Stimulated activated CD4-positive, alpha-beta T cell treated with anti-CD3 and anti-CD28 coated beads, TNF-alpha, amount 100 ng/mL, for 48 hours (primary cell): ENCODE measurements around the gene DLEC1.
"Not testable (repeated sequence)": the region's sequence is repeated elsewhere in the genome, so short reads cannot be mapped to it uniquely, and the experiment has no call there.

Source experiments
- DNase-seq, 3 donors: peaks; one replicate each; pipeline ENCODE4 v3.0.0-alpha.2; 2020; ENCODE audit warnings: low read depth in 3 of 3

DLEC1 gene

DNA sequence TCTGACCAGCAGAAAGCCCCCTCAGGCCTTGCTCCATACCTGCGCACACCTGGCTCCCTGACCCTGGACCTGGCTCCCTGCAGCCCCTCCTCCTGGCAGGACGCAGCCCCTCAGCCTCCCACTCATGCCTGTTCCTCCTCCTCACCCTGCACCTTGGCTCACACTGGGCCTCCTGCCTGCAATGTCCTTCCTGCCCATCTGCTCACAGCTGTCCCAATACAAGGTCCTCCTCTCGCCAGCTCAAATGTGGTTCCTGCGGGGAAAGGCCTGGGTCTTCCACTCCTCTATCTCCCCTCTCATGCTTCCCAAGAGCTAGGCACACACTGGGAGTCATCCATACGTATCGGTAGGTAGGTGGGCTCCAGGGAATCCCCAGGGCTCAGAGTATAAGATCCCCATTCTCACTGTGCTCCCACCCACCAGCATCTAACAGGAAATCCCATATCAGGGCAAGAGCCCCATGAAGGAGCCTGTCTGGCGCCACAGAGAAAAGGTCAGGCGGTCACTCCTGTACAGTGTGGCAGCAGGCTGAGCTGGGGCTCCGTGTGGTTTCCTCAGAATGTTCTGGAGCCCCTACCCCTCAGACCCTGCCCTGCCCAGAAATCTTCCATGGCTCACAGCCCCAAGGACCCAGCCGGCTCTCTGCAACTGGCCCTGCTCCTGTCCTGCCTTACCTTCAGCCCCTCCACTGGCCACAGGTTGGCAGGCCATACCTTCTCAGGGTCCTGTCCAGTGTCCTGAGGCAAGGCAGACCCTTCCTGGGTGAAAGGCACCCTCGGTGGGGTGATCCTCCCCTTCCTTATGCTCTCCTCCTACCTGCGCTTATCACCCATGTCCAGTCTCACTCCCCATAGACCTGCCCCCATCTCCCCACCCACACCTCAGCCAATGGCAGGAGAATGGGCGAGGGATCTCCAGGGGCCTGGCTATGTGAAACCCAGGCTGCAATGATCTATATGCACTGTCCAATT is 20.4 kb upstream of the DLEC1 start:
- DNase-seq = no peak

DNA sequence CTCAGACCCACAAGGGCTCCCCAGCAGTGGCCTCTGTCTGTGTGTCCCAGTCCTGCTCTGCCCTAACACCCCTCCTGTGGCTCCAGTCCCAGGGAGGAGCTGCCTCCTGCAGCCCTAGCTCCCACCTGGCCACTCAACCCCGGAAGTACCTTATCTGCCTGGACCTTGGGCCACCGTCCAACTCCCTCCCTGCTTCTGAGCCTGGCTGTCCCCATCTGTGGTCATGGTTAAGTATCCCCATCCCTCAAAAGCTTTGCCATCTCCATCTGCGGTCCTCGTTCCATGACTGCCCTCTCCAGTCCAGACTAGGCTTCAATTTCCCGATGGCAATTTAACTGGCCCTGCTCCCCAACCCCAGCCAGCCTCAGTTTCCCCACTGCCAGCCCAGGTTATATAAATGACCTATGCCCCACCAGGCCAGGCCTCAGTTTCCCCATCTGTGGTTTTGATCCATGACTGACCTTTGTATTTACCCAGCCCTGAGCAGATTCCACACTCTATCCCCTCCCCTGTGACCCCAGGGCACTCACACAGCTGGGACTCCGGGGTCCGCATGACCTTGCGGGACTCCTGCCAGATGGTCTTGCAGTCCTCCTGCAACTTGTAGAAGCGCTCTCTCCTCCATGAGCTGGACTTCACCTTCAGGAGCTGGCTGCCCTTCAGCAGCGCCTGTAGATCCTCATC is 19.2 kb upstream of the DLEC1 start:
- no peak for DNase-seq

DNA sequence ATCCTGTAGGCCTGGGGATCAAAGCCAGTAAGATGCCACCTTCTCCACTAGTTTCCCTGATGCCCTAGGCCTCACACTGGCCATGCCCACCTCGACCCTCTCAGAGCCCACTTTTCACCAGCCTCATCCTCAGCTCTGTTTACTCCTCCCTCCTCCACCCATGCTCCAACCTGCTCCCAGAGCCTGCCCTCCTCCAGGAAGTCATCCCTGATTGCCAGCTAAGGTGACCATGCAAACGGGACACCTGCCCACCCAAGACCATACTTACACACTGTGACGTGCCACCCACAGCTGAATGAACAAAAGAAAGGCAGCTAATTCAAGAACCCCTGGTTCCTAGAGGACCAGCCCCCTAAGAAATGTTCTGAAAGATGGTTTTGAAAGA is 18.7 kb upstream of the DLEC1 start:
- no peak for DNase-seq

GRCh38 chr3:38021196-38021595 is 17.8 kb upstream of the DLEC1 start:
- no peak for DNase-seq

DNA sequence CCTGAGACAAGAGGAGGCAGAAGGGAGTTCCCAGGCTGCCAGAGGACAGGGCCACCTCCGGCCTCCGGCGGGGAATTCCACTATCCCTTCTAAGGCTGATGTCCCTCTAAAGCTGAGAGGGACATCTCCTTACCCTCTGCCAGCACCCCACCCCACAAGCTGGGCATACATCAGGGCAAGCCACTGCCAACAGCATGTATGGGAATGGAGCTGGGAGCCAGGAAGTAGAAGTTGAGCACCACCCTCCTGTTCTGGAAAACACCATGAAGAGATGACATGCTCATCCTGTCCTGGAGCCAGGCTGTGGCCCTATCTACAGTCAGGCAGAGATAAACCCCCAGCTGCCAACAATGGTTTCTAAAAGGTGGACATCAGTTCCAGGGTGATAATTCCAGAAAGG is 16.7 kb upstream of the DLEC1 start:
- no peak for DNase-seq

DNA sequence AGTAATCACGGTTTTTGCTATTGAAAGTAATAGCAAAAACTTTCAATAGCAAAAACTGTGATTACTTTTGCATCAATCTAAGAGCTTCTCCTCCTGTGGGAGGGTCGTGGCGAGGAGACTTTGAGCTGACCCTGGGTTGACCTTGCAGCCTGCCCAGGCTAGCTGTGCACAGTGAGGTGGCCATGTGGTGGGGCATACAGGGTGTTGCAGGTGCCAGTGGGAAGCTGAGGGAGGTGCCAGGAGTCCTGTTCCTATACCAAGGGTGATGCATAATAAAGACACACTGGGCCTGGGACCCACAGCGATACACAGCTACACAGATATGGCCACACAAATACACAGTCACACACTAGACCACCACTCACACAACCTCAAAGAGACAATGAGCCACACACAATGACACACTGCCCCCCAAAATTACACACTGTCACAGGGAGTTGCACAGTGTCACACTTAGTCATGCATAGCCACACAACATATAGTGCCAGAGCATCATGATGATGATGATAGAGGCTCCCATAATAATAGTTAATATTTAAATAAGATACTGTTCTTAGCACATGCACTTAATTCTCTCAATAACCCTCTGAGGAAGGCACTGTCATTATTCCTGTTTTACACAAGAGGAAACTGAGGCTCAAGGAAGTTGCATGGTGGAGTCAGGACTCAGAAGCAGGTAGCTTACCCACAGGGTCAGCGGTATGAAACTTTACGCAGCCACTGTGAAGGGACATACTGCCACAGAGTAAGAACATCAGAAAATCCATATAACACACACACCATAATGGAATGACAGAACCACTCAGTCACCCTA is 15.9 kb upstream of the DLEC1 start:
- no peak for DNase-seq

DNA sequence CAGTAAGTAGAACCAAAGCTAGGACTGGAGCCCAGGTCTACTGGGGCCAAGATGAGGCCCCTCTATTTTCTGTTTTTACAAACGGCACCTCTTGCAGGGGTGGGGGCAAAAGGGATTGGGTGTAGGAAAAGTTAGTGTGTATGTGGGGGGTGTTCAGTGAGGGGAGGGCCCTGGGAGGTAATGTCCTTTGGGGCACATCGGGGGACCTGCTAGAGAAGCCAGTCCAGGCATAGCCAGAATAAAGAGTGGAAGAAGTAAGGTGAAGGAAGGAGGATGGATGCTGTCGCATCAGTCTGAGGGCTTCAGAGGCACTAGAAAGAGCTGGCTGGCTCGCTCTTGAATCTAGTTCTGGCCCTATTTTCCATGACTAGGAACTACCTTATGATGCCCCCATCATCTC is 12.2 kb upstream of the DLEC1 start:
- no peak for DNase-seq

GRCh38 chr3:38027466-38028465 is 11.2 kb upstream of the DLEC1 start:
- no peak for DNase-seq

DNA sequence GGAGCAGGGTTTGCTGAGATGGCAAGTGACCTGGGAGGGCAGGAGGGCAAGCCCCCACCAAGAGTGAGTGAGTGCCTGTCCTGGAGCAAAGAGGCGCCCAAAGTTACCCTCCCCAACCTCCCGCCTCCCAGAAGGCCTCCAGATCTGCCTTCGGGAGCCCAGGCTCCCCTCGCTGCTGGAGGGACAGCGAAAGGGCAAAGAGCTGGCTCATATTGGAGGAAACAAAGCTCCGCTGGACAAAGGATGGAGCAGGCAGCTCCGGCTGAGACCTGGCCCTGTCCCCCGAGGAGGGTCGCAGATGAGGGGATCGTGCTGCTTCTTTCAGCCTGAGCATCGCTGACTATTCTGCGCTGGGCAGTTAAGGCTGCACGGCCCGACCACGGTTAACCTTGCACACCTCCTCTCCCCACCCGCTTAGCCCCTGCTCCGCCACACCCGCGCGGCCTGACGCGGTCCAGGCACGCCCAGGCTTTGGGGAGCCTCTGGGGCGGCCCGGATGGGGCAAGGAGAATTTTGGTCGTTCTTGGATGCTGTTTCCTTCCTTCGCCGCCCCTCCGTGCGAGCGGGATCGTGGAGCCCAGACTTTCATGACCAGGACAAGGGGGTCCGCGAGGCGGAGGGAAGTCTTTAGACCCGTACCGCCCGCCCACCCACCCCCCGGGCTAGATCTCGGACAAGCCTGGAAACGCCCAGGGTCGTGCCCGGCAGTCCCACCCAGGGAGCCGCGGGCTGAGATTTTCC is 10.2 kb upstream of the DLEC1 start:
- DNase-seq = no peak

DNA sequence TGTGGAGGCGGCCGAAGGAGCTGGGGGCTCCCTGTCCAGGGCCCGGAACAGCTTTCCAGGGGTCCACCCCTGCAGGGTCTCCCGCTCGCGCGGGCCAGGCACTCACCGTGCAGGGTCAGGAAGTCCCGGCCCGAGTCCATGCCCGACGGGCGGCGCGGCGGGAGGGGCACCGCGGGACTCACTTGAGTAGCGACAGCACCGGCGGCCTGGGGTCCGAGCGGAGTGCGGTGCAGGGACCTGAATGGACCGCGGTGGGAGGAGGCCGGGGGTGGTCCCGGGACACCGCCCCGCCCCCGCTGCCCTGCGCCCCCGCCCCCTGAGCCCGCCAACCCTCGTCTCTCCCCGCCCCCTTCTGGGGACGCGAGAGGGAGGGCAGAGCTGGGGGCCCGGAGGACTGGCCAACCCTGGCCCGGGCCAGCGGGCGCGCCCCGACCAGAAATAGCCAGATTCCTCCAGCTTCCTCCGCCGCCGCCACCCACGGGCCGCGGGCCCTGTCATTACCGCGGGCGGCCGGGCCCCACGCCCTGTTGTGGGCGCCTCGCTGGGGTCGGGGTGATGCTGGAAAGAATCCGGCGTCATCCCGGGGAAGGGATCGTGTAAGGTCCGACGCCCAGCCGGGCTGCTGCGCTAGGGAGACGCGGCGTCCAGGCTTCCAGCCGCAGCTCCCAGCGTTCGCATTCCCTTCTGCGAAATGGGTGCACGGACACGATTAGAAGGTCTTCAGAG is 9.4 kb upstream of the DLEC1 start, which contains the start of gene PLCD1:
Gene PLCD1, minus strand, starts transcription at position 243 of the 726 bp plus-strand sequence. Its CDS starts 103 bp downstream, at position 140.
- DNase-seq = no peak

DNA sequence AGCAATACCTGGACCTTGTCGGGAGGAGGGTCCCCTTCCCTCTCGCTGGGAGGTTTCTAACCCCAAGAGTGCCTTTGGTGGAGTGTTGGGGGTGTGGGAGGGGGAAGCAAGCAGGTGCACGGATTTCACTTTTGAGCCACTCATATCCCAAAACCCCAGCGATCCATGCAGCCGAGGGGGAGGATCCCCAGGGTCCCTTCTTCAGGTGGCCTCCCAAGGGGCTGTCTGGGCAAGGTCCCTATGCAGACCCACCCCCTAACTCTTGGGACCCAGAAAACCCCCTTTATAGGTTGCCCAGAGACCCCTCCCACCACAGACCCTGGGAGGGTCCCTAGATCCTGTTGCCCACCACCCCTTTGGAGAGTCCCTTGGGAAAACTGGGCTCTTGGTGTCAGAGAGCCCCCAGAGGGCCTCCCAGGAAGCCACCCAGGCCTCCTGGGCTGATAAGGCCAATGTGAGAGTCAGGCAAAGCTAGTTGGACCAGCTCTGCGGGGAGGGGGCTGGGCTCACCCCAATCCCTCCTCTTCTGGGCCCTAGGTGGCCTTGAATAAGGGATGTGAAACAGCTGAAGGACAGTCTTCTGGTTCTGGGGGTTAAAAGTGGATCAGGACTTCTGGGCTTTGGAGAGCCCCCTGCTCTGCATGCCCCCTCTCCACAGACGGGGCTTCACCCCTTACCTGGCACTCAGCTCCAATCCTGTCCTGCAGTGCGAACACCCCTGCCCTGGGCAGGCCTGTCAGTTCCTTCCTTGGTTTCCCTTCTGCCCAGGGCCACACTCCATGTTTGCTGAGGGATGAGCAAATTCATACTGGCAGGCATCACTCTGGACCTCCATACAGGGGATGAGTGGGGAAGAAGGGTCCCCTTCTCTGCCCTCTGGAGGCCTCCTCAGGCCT is 8.6 kb upstream of the DLEC1 start:
- no peak for DNase-seq

- peak in 1 of 3 donors; percentile 21 for DNase-seq
Measured at GRCh38 chr3:38031022-38031994, 7.7 kb upstream of the DLEC1 start.

DNA sequence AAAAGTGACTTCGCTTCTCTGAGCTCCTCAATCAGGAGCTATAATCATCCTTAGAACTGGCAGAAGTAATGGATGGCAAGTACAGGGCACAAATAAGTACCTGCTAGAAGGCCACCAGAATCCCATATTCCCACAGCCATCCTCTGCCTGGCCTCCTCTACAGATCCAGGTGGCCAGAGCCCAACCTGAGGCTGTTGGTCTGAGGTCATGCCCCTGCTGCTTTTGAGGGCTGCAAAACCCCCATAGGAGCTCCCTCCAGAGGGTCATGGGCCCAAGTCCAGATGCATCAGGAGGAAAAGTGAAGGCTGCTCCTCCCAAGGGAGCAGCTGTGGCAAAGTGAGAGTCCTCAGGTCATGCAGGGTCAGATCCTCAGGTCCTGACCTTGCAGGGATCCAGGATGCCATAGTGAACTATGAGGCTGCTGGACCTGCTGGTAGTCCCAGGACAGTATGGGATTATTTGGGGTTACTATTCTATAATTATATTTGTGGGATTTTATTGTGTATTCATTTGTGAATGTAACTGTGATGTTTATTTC is 6.6 kb upstream of the DLEC1 start:
- DNase-seq = no peak

GRCh38 chr3:38033586-38033985 is 5.4 kb upstream of the DLEC1 start:
- not testable (repeated sequence) for DNase-seq

- DNase-seq = not testable (repeated sequence)
Measured at GRCh38 chr3:38034335-38034734, 4.7 kb upstream of the DLEC1 start.

DNA sequence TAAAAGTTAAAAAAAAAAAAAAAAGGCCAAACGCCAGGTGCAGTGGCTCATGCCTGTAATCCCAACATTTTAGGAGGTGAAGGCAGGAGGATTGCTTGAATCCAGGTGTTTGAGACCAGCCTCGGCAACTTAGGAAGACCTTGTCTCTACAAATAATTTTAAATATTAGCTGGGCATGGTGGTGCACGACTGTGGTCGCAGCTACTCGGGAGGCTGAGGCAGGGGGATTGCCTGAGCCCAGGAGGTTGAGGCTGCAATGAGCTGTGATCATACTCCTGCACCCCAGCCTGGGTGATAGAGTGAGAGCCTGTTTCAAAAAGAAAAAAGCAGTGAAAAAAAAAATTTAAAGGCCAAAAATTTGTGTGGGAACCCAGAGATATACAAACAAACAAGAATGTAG is 2.7 kb upstream of the DLEC1 start:
- no peak for DNase-seq

- DNase-seq = no peak
Measured at GRCh38 chr3:38036906-38037305, 2.1 kb upstream of the DLEC1 start.
